OCI-LY7 (cell line): ENCODE measurements around the gene PAFAH1B1.

Source experiments
- EZH2phosphoT487 ChIP-seq: fragments of 200-600 bp; sonication (generic); IDR thresholded peaks from 2 replicates; pipeline ENCODE4 v1.6.1; 2018; ENCODE audit warnings: low read depth, borderline replicate concordance, mild to moderate bottlenecking, mixed run types, antibody characterized with exemption, low read length, moderate library complexity, mixed read lengths
- TF ChIP-seq, protein P1 (sequence below): fragments of 200-600 bp; sonication (generic); conservative IDR thresholded peaks from 2 replicates; pipeline ENCODE4 v1.5.1; 2014; ENCODE audit warnings: mild to moderate bottlenecking, antibody characterized with exemption, low read length, moderate library complexity, mixed read lengths

DNA sequence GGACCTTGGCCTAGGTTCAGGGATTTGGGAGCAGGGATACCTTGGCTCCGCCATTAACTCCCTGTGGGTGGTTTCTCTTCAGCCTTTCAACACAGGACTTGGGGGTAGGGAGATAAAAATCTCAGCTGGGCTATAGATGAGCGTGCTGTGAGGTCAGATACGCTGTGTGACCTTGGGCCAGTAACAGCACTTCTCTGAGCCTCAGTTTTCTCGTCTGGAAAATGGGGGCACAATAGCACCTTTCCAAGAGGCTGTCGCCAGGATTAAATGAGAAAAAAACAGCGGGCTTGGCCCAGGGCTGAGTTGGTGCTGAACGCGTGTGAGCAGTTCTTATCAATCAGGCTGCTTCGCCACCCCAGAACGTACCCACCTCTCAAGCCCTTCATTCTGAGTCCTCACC is 138.4 kb downstream of the PAFAH1B1 start:
- TF ChIP-seq, protein P1, sequence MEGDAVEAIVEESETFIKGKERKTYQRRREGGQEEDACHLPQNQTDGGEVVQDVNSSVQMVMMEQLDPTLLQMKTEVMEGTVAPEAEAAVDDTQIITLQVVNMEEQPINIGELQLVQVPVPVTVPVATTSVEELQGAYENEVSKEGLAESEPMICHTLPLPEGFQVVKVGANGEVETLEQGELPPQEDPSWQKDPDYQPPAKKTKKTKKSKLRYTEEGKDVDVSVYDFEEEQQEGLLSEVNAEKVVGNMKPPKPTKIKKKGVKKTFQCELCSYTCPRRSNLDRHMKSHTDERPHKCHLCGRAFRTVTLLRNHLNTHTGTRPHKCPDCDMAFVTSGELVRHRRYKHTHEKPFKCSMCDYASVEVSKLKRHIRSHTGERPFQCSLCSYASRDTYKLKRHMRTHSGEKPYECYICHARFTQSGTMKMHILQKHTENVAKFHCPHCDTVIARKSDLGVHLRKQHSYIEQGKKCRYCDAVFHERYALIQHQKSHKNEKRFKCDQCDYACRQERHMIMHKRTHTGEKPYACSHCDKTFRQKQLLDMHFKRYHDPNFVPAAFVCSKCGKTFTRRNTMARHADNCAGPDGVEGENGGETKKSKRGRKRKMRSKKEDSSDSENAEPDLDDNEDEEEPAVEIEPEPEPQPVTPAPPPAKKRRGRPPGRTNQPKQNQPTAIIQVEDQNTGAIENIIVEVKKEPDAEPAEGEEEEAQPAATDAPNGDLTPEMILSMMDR, result no peak
- no peak for TF ChIP-seq EZH2phosphoT487
